HG02798 (cell line): ENCODE results near the gene LTBP3.
"Not testable (repeated sequence)": the region's sequence is repeated elsewhere in the genome, so short reads cannot be mapped to it uniquely, and the experiment has no call there.

Experiments used
- ATAC-seq: cut with Tn5 transposase; IDR thresholded peaks from one replicate; pipeline ENCODE4 v1.9.1; 2021; ENCODE audit warnings: mild to moderate bottlenecking; ENCODE audit not compliant: unreplicated experiment, poor library complexity

The LTBP3 gene

DNA sequence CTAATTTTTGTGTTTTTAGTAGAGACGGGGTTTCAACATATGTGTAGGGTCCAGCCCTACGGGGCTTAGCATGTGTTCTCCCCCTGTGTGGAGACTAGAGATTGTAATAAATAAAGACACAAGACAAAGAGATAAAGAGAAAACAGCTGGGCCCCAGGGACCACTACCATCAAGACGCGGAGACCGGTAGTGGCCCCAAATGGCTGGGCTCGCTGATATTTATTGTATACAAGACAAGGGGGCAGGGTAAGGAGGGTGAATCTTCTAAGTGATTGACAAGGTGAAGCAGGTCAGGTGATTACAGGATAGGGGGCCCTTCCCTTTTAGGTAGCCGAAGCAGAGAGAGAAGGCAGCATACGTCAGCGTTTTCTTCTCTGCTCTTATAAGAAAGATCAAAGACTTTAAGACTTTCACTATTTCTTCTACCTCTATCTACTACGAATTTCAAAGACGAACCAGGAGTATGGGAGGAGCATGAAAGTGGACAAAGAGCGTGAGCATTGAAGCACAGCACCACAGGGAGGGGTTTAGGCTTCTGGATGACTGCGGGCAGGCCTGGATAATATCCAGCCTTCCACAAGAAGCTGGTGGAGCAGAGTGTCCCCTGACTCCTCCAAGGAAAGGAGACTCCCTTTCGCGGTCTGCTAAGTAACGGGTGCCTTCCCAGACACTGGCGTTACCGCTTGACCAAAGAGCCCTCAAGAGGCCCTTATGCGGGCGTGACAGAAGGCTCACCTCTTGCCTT lies 36.2 kb downstream of the LTBP3 start:
- ATAC-seq: not testable (repeated sequence)

DNA sequence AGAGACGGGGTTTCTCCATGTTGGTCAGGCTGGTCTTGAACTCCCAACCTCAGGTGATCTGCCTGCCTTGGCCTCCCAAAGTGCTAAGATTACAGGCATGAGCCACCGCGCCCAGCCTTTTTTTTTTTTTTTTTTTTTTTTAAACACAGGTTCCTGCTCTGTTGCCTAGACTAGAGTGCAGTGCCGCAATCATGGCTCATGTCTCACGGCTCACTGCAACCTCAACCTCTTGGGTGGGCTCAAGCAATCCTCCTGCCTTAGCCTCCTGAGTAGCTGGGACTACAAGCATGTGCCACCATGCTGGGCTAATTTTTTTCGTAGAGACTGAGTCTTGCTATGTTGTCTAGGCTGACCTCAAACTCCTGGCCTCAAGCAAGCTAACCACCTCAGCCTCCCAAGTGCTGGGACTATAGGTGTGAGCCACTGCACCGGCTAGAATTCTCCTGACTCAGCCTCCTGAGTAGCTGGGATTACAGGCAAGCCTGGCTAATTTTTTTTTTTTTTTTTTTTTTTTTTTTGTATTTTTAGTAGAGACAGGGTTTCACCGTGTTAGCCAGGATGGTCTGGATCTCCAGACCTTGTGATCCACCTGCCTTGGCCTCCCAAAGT lies 39.1 kb downstream of the LTBP3 start:
- ATAC-seq: not testable (repeated sequence)

DNA sequence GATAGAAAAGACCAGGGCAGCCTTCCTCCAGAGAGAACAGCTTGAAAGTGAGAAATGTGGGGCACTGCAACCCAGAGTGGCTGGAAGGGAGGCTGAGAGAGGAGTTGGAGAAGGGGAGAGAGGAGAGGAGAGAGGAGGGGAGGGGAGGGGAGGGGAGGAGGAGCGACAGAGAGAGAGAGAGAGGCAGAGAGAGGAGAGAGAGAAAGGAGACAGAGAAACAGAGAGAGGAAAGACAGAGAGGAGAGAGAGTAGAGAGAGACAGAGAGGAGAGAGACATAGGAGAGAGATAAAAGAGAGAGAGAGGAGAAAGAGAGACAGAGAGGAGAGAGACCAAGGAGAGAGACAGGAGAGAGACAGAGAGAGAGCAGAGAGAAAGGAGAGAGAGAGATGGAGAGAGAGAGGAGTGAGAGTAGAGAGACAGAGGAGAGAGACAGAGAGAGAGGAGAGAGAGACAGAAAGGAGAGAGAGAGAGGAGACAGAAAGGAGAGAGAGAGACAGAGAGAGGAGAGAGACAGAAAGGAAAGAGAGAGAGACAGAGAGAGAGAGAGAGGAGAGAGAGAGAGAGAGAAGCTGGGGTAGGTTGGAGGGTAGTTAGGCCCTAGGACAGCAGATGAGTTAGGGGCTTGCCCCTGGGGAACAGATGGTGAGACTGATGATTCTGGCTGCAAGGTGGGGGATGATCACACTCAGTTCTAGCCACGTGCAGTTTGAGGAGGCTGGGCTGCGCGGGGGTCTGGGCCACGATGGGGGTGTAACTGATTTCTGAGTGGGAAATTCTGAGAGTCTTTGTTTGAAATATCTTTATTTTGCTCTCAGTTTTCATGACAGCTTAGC lies 41.8 kb downstream of the LTBP3 start:
- no peak for ATAC-seq

DNA sequence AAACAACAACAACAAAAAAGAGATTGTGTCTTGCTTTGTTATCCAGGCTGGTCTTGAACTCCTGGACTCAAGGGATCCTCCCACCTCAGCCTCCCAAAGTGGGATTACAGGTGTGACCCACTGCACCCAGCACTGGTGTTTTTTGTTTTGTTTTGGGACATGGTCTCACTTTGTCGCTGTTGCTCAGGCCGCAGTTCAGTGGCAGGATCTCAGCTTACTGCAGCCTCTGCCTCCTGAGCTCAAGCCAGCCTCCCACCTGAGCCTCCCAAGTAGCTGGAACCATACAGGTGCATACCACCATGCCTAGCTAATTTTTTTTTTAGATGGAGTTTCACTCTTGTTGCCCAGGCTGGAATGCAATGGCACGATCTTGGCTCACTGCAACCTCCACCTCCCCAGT lies 45.8 kb downstream of the LTBP3 start:
- ATAC-seq: not testable (repeated sequence)

DNA sequence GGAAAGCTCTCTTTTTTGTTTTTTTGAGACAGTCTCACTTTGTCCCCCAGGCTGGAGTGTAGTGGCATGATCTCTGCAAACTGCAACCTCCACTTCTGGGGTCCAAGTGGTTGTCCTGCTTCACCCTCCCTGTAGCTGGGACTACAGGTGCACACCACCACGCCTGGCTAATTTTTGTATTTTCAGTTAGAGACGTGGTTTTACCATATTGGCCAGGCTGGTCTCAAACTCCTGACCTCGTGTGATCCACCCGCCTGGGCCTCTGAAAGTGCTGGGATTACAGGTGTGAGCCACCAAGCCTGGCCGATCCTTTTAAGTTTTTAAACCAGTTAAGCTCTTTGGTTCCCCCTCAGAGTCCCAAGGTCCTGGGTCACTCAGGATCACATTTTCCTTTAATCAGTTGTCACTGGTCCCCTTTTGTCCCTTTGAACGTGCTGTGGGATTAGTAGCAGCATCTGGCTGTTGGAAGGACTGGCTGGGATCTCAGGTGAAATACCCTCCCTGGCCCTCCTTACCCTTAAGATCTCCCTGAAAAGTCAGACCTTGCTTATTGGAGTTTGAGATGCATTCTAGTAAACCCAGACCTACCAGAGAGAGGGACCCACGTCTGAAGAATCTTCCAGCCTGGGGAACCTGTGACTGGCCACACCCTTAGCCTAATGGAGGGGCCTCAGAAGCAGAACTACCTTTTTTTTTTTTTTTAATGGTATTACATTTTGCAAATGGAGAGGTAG lies 51.2 kb downstream of the LTBP3 start:
- ATAC-seq: peak; percentile 43

DNA sequence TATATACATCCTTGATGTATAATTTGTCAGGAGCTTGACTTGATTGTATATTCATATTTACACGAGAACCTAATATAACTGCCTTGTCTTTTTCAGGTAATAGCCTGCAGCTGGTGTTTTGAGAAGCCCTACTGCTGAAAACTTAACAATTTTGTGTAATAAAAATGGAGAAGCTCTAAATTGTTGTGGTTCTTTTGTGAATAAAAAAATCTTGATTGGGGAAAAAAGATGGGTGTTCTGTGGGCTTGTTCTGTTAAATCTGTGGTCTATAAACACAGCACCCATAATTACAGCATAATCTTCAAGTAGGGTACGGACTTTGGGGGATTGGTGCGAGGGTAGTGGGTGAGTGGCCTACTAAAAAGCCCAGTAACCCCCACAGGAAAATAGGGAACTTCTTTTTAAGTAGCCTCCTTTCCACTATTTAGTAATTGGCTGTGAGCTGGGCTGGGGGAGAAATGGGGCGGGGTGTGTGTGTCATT lies 51.8 kb downstream of the LTBP3 start:
- ATAC-seq: no peak

DNA sequence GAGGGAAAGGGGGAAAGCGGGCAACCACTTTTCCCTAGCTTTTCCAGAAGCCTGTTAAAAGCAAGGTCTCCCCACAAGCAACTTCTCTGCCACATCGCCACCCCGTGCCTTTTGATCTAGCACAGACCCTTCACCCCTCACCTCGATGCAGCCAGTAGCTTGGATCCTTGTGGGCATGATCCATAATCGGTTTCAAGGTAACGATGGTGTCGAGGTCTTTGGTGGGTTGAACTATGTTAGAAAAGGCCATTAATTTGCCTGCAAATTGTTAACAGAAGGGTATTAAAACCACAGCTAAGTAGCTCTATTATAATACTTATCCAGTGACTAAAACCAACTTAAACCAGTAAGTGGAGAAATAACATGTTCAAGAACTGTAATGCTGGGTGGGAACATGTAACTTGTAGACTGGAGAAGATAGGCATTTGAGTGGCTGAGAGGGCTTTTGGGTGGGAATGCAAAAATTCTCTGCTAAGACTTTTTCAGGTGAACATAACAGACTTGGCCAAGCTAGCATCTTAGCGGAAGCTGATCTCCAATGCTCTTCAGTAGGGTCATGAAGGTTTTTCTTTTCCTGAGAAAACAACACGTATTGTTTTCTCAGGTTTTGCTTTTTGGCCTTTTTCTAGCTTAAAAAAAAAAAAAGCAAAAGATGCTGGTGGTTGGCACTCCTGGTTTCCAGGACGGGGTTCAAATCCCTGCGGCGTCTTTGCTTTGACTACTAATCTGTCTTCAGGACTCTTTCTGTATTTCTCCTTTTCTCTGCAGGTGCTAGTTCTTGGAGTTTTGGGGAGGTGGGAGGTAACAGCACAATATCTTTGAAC lies 52.5 kb downstream of the LTBP3 start:
- ATAC-seq: no peak

DNA sequence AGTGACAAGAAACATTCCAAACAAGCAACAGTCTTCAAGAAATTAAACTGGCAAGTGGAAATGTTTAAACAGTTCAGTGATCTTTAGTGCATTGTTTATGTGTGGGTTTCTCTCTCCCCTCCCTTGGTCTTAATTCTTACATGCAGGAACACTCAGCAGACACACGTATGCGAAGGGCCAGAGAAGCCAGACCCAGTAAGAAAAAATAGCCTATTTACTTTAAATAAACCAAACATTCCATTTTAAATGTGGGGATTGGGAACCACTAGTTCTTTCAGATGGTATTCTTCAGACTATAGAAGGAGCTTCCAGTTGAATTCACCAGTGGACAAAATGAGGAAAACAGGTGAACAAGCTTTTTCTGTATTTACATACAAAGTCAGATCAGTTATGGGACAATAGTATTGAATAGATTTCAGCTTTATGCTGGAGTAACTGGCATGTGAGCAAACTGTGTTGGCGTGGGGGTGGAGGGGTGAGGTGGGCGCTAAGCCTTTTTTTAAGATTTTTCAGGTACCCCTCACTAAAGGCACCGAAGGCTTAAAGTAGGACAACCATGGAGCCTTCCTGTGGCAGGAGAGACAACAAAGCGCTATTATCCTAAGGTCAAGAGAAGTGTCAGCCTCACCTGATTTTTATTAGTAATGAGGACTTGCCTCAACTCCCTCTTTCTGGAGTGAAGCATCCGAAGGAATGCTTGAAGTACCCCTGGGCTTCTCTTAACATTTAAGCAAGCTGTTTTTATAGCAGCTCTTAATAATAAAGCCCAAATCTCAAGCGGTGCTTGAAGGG lies 53.3 kb downstream of the LTBP3 start:
- no peak for ATAC-seq

DNA sequence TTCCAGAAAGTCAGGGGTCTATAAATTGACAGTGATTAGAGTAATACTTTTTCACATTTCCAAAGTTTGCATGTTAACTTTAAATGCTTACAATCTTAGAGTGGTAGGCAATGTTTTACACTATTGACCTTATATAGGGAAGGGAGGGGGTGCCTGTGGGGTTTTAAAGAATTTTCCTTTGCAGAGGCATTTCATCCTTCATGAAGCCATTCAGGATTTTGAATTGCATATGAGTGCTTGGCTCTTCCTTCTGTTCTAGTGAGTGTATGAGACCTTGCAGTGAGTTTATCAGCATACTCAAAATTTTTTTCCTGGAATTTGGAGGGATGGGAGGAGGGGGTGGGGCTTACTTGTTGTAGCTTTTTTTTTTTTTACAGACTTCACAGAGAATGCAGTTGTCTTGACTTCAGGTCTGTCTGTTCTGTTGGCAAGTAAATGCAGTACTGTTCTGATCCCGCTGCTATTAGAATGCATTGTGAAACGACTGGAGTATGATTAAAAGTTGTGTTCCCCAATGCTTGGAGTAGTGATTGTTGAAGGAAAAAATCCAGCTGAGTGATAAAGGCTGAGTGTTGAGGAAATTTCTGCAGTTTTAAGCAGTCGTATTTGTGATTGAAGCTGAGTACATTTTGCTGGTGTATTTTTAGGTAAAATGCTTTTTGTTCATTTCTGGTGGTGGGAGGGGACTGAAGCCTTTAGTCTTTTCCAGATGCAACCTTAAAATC lies 54.0 kb downstream of the LTBP3 start:
- no peak for ATAC-seq

DNA sequence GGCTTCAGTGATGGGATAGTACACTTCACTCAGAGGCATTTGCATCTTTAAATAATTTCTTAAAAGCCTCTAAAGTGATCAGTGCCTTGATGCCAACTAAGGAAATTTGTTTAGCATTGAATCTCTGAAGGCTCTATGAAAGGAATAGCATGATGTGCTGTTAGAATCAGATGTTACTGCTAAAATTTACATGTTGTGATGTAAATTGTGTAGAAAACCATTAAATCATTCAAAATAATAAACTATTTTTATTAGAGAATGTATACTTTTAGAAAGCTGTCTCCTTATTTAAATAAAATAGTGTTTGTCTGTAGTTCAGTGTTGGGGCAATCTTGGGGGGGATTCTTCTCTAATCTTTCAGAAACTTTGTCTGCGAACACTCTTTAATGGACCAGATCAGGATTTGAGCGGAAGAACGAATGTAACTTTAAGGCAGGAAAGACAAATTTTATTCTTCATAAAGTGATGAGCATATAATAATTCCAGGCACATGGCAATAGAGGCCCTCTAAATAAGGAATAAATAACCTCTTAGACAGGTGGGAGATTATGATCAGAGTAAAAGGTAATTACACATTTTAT lies 54.7 kb downstream of the LTBP3 start:
- ATAC-seq: no peak

DNA sequence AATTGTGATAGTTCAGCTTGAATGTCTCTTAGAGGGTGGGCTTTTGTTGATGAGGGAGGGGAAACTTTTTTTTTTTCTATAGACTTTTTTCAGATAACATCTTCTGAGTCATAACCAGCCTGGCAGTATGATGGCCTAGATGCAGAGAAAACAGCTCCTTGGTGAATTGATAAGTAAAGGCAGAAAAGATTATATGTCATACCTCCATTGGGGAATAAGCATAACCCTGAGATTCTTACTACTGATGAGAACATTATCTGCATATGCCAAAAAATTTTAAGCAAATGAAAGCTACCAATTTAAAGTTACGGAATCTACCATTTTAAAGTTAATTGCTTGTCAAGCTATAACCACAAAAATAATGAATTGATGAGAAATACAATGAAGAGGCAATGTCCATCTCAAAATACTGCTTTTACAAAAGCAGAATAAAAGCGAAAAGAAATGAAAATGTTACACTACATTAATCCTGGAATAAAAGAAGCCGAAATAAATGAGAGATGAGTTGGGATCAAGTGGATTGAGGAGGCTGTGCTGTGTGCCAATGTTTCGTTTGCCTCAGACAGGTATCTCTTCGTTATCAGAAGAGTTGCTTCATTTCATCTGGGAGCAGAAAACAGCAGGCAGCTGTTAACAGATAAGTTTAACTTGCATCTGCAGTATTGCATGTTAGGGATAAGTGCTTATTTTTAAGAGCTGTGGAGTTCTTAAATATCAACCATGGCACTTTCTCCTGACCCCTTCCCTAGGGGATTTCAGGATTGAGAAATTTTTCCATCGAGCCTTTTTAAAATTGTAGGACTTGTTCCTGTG lies 55.4 kb downstream of the LTBP3 start:
- no peak for ATAC-seq

DNA sequence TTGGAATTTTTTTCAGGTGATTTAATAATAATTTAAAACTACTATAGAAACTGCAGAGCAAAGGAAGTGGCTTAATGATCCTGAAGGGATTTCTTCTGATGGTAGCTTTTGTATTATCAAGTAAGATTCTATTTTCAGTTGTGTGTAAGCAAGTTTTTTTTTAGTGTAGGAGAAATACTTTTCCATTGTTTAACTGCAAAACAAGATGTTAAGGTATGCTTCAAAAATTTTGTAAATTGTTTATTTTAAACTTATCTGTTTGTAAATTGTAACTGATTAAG lies 55.9 kb downstream of the LTBP3 start:
- no peak for ATAC-seq

DNA sequence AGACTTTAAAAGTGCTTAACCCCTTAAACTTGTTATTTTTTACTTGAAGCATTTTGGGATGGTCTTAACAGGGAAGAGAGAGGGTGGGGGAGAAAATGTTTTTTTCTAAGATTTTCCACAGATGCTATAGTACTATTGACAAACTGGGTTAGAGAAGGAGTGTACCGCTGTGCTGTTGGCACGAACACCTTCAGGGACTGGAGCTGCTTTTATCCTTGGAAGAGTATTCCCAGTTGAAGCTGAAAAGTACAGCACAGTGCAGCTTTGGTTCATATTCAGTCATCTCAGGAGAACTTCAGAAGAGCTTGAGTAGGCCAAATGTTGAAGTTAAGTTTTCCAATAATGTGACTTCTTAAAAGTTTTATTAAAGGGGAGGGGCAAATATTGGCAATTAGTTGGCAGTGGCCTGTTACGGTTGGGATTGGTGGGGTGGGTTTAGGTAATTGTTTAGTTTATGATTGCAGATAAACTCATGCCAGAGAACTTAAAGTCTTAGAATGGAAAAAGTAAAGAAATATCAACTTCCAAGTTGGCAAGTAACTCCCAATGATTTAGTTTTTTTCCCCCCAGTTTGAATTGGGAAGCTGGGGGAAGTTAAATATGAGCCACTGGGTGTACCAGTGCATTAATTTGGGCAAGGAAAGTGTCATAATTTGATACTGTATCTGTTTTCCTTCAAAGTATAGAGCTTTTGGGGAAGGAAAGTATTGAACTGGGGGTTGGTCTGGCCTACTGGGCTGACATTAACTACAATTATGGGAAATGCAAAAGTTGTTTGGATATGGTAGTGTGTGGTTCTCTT lies 56.5 kb downstream of the LTBP3 start:
- ATAC-seq: no peak

DNA sequence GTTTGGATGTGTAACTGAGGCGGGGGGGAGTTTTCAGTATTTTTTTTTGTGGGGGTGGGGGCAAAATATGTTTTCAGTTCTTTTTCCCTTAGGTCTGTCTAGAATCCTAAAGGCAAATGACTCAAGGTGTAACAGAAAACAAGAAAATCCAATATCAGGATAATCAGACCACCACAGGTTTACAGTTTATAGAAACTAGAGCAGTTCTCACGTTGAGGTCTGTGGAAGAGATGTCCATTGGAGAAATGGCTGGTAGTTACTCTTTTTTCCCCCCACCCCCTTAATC lies 57.0 kb downstream of the LTBP3 start:
- no peak for ATAC-seq

DNA sequence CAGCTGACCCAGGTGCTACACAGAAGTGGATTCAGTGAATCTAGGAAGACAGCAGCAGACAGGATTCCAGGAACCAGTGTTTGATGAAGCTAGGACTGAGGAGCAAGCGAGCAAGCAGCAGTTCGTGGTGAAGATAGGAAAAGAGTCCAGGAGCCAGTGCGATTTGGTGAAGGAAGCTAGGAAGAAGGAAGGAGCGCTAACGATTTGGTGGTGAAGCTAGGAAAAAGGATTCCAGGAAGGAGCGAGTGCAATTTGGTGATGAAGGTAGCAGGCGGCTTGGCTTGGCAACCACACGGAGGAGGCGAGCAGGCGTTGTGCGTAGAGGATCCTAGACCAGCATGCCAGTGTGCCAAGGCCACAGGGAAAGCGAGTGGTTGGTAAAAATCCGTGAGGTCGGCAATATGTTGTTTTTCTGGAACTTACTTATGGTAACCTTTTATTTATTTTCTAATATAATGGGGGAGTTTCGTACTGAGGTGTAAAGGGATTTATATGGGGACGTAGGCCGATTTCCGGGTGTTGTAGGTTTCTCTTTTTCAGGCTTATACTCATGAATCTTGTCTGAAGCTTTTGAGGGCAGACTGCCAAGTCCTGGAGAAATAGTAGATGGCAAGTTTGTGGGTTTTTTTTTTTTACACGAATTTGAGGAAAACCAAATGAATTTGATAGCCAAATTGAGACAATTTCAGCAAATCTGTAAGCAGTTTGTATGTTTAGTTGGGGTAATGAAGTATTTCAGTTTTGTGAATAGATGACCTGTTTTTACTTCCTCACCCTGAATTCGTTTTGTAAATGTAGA lies 57.6 kb downstream of the LTBP3 start:
- ATAC-seq: no peak
